CD4-positive, alpha-beta T cell treated with Interleukin-17A for 4 hours (primary cell): ENCODE data around the gene HK2.
A peak's percentile ranks its signal among the peaks of the same experiment; 100 is the strongest.
"Not testable (repeated sequence)": the region's sequence is repeated elsewhere in the genome, so short reads cannot be mapped to it uniquely, and the experiment has no call there.

Experiments used
- DNase-seq: peaks from one replicate; pipeline ENCODE4 v3.0.0-alpha.2; 2020; ENCODE audit warnings: mixed read lengths

Gene HK2

DNA sequence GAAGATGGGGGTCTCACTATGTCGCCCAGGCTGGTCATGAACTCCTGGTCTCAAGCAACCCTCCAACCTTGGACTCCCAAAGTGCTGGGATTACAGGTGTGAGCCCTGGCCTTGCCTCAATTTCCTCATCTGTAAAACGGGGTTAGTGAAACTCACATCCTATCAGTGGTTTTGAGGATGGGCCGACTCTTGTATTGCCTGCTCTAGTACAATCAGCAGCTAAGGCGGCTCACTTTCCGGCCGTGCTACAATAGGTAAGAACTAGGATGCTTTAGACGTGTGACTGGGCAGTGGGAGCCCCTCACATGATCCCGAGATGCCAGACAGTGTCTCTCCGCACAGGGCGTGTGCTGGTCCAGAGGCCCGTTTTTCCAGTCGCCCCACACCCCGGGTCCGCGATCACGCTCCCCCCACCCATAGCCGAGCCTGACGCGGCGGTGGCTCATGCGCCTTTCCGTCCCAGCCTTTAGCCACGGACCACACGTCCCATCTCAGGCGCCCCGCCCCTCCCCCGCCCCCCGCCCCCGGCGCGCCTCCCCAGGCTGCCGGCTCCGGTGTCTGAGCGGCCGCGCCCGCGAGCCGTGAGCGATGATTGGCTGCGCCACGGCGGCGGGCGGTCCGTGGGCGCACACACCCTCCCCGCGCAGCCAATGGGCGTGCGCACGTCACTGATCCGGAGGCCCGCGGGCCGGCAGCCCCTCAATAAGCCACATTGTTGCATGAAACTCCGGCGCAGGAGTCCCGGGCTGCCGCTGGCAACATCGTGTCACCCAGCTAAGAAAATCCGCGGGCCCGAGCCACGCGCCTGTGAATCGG, at the start of gene HK2:
Gene HK2 (plus strand): TSS at position 710 of the 816 bp plus-strand sequence. CDS start 454 bp downstream, outside the sequence.
- peak; percentile 88 for DNase-seq

DNA sequence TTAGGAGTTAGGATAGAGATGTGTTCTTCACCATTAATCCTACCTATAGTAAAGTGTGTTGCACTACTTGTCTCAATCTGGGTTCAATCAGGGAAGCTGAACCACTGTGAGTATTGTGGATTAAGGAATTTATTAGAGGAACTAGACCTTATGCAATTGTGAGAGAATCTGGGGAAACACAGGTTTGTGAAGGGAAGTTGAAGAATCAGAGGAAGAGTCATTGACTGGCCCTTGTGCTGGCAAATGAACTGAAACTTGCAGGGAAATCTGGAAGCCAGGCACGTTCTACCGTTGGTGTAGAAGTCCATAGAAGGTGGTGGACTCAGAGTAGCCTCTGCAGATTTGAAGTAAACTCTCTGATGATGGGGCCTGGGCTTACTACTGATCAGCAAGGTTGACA, 44.7 kb upstream of the HK2 start:
- DNase-seq = no peak

DNA sequence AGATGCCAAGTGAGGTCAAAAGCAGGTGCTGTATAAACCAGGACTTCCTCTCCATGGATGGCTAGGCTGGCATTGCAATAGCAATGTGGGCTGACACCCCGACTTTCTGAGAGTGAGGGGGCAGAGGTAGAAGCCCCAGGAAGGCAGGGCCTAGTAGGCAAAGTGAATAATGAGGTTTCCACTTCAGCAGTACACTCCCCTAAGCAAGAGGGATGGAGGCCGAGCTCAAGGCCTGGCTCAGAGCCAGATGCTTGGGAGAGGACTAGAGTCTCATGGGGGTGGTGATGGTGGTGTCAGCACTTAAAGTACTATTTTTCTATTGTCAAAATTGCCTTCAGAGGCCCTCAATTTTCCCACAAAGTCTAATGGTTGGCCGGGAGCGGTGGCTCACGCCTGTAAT, 41.6 kb upstream of the HK2 start:
- no peak for DNase-seq

DNA sequence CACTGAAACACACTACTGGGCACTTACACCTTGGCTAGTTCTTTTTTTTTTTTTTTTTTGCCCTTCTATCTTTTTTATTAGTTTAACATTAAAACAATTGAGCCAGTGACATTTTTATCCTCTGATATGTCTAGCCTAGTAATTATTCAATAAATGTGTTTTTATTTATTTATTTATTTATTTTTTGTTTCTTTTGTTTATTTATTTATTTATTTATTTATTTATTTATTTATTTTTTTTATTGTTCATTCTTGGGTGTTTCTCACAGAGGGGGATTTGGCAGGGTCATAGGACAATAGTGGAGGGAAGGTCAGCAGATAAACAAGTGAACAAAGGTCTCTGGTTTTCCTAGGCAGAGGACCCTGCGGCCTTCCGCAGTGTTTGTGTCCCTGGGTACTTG, 39.0 kb upstream of the HK2 start:
- DNase-seq = not testable (repeated sequence)

DNA sequence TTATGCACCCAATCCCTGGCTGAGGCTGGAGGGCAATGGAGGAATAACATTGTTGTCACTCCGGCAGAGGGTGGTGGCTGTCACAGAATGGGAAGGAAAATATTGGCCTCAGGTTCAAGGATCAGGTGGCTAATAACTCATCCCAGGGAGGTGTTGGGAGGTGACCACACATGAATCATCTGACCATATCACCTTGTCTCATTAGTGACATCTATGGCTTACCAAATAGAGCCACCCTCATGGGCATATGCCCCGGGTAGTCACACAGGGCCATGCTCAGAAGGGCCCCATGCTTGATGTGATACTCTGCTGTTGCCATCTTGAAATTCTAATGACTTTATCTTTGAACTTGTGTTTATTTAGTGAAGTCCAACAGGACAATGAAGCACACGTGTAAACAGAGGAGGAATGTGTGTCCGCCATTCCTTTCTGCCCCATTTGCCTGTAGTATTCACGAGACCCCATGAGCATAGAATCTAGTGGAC, 27.5 kb upstream of the HK2 start:
- no peak for DNase-seq

DNA sequence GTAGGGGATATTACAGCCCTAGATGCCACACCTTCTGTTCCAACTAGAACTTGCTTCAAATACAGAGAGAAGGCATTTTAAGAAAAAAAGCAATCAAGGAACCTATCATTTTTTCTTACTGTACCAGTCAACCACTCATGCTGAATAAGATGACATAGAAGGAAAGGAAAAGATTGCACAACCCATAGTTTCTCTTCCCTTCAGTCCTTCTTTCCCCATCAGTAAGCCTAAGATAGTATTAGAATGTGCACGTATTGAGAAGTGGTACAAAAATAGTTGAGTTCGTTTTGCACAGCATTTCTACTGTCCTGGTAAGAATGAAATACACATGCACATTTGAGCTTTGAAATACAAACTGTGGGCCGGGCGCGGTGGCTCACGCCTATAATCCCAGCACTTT, 27.0 kb upstream of the HK2 start:
- no peak for DNase-seq

DNA sequence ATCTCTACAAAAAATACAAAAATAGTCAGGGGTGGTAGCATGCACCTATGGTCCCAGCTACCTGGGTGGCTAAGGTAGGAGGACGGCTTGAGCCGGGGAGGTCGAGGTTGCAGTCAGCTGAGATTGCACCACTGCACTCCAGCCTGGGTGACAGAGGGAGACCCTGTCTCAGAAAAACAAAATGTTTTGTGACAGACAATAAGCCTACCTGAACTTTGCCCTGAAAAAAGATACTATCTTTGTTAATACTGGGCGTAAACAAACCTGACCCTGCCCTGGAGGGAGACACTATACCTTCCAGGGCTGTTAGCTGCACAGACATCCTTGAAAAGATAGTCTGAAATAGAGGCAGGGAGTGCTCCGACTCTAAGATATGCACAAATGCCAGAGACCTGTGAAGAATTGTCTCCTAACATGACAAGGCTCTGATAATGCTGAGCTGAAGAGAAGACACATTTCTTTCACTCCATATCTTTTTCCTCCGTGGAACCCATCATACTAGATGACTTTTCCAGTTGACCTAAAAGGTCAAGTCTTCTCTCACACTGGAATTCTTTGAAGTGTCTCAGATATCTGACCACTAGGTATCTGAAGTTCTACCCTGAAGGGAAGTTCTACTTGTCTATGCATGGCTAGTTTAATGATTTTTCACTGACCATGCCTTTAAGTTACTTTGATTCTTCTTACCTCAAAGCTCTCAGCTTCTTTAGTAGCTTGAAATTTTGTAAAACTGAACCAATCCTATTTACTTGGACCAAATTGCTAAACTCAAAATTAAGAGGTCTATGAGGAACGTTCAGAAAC, 20.9 kb upstream of the HK2 start:
- no peak for DNase-seq

DNA sequence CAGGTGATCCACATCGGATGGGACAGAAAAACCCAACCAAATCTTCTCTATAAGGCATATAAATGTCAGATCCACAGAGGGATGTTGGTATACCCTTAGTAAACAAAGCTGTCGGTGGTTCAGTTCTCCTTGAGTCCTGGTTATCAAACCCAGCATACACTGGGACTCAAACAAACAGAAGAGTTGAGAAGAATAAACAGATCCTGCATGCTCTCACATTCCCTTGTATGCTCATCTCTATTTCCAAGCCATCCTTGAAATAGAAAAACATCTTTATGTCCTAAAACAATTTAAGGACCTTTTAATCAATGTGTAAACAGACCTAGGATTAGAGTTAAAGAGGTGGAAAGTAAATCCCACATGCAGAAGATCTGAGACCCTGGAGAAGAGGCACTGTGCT, 19.8 kb upstream of the HK2 start:
- DNase-seq = no peak

DNA sequence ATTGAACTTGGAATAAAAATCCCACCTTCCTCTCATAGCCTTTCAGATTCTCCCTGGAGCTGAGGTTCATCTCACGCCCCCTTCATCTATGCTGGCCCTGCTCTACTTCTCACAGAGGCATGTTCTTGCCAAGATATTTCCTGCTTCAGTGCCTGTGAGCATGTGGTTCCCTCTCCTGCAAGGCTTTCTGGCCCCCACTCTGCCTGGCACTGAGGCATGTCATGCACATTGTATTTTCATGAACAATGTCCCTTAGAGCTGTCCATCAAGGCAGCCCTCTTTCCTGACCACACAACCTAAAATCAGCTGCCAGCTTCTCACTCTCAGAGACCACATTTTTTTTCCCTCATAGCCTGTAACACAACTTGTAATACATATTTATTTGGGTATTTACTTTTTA, 18.0 kb upstream of the HK2 start:
- no peak for DNase-seq

DNA sequence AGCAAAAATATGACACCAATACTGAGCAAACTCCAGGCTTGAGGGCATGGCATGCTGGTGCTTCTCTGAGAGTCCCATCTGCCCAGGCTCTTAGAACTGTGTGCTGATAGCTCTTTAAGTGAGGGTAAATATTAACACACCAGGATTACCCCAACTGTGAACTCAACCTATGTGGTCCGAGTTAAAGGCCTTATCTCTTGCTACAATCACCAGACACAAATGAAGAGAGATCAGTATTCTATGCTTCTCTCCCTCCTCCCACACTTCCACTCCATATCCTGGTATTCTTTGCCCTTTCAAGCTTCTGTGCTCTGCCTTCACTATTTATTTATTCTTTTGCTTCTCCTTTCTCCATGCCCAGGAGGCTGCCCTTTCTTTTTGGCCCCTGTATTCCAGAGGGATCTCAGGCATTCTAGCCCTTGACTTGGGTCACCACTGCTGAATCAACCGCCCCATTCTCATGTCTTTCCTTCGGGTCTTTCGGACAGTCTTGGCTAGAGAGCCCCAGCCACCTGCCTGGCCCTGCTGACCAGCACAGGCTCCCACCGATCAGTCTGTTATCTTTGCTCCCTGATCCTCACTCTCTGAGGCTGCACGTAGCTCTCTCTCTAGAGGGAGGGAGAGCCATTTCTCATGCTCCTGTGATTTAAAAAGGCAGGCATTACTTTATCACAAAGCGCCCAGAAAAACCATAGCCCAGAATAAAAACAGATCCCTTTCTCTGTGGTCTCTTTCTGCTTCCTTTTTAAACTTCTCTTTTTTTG, 17.2 kb upstream of the HK2 start:
- no peak for DNase-seq

DNA sequence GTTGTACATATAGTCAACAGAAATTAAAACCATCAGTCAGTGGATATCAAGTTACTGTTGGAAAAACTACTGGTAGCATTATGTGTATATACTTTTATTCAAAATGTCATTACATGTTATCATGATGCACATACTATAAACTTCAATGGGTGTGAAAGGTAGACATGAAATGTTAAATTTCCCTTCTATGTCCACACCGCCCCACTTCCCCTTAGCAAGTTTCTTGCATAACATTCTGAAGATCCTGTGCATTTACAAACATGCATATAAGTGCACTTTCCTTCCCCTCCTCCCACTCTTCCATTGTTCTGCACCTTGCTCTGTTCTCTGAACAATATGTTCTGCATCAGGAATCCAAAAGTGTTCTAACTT, 16.6 kb upstream of the HK2 start:
- no peak for DNase-seq

DNA sequence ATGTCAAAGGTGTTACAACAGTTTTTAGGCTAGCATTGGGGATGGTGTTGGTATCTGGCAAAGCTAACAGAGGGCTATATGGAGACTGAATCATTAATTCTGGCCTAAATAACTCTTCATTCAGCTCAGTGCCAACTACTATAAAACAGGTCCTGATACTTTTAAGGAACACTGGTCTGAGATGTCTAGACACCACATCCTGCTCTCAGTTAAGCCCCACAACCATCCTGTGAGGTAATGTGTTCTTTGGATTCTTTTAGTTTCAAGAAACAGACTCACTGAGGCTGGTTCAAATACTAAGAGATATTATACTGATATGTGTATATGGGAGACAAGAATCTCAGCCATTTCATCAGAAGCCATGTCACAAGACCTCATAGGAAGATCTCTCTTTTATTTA, 14.2 kb upstream of the HK2 start:
- no peak for DNase-seq

DNA sequence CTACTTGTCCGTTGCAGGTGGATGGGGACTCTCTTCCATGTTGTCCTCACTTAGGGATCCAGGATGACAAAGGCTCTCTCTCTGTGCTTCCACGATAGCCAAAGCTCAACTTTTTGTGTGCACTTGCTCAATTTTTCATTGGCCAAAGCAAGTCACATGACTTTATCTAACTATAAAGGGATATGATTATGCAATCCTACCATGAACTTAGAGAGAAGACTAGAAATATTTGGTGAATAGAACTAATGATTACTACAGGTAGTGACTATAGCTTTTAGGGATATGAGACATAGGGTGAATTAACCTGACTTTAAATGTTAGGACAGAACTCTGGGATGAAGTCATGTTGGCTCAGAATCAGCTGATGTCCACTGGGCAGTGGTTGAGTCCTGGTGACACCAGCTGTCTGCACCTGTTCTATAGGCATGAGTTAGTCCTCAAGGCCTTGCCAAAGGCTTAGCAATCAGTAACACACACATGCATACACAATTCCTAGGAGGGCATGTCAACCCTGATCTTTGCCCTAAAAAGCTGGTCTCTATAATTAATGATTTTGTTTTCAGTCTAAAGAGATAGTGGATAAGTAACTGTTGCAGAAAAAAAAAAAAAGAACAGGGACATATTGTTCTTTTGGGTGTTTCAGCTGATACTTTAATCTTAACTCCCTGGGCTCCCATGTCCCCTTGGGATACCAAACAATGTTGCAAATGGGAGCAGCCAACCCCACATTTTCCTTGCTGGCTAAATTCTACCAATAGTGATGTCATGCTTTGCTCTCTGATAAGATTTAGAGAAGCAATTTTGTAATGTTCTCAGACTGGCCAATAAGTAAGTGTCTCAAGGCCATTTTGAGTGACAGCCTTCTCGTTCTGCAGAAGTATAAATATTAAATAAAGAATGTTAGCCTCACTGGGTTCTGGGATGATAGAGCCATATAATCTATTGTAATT, 12.5 kb upstream of the HK2 start:
- DNase-seq = no peak

DNA sequence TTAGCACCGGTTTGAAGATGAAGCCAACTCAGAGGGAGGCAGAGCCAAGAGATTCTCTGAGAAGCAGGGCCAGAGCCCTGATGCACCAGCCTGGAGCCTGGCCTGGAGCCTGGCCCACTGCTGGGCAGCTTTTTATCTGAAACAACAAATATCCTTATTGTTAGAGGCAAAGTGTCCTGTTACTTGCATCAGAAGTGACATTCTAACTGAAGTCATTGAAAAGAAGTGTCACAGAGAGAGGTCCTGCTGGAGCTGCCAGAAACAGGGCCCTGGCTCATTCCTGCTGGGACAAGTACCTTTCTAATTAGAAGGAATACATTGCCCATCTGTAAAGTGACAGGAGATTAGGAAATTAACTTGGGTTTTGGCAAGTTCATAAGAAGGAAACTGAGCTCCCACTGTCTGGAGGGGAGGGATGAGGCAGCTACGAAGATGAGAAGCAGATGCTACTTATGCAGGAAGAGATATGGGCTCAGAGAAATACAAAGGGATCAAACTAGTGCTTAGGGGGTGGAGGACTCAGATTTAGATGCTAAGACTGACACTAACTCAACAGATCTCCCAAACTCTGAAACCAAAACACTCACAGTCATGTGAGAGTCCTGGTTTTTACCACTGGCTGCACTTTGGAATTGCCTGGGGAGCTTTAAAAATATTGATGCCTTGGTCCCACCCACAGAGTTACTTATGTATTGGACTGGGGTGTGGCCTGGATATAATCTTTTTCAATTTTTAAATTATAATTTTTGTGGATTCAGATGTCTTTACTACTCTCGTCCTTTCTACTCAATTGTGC, 11.0 kb upstream of the HK2 start:
- no peak for DNase-seq

DNA sequence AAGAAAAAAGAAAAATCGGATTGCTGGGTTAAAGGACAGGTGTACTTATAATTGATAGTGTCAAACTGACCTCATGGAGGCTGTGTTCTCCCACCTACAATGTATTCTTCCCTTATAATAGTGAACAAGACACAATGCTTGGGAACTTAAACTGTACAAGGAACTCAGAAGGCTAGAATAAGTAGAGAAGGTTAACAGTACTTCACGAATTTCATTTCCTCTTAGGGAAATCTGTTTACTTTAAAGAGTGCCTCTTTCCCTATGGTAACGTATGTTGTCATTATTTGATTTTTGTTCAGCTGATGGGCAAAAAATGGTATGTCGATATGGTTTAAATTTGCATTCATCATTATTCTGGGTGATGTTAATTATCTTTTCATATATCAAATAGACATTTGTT, 9.2 kb upstream of the HK2 start:
- DNase-seq = no peak

DNA sequence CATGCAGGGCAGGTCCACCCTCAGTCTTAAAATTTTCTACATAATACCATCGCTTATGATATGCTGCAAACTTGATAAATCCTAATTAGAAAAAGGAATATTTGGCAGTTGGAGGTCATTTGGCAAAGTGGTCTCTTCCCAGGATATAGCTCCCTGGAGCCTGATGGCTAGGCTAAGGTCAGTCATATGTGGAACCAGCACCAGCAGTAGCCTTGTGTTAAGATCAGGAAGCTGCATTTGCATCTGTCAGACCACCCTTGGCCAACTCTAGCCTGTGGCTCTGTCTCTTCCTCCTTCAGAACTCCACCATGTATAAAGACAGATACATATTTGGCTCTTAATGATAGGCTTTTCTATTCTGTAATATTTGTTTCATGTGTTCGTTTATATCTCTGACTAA, 5.4 kb upstream of the HK2 start:
- no peak for DNase-seq

DNA sequence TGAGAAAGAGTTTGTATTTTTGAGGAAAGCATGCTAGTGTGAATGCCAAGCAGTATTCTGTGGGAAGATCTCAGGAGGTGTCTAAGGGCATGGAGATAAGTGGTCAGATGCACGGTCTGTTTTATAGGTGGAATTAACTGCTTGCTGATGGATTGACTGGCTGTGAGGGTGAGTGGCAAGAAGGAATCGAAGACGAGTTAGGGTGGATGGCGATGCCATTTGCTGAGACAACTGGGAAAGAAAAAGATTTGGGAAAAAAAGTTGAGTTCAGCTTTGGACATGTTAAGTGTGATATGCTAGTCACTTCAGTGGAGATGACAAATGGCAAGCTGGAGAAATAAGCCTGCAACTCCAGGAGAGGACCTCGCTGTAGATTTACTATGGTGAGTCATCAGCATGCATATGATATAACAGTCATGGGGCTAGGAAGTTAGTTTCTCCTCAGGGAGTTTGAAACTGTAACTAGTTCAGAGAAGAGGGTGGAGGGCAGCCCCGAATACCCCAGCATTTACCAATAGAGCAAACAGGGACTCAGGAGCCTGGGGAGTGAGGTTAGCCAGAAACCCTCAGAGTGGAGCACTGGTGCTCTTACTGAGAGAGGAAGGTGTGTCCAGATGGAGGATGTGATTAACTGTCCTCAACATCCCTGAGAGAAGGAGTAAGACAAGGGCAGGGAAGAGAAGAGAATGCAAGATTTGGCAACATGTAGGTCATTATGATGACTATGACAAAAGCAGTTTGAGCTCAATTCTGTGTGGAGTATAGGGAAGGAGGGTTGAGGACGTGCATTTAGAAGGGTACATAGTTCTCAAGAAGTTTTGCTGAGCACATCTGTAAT, 2.0 kb upstream of the HK2 start:
- DNase-seq = no peak

DNA sequence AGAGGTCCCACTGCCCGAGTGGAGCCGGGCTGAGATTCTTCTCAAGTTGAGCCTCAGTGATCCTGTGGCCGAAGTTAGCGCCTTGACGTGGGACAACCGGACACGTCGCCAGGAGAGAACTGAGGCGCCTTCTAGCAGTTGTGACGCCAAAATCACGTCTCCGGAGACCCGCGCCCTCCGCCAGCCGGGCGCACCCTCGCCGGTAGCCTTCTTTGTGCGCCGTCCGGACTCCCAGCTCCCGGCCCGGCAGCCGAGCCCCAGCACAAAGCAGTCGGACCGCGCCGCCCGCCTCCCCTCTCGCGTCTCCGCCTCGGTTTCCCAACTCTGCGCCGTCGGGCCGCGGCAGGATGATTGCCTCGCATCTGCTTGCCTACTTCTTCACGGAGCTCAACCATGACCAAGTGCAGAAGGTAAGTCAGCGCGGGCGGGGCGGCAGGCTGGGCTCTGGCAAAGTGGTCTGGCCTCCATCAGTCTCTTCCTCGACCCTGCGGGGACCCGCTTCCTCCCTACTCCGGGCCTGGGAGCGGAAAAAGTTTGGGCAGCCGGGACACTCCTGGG, 386 bp downstream of the HK2 start:
- peak; percentile 39 for DNase-seq

DNA sequence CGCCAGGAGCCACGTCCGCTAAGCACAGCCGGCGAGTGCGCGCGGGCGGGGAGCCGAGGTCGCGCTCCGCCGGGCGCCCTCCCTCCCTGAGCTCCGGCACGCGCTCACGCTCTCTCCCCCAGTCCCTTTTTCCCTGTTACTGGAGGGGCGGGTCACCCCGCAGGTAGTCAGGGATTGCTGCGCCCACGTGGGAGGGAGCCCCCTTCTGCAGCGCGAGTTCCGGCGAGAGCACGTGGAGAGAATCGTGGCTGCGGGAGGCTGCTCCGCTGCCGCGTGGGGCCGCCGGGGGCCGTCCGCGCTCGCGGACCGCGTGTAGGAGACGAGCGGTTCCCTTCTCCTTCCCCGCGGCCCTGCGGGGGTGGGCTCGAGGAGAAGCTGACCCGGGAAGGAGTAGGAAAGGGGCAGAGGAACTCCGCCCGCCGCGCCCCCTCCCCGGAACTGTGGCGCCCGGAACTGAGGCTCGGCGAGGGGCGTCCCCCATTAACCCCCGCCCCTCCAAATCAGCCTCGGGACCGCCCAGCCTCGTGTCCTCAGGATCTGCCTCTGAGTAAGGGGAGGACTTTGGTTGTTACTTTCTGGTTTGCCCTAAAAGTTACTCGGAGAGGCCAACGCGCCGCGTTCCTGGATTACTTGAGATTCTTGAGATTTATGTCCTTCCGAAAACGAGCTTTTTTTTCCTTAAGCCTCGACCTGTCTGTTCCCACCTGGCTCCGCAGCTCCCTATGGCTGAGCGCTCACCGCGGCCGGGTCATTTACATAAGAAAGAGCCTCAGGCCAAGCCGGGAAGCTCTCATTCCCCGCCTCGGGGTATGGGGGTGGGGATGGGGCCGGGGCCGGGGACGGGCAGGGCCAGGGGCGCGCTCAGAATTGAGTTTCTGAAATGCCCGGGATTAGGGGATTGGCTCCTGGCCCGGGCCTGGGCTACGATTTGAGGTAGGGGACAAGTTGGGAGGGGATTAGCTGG, 1.1 kb downstream of the HK2 start:
- DNase-seq = peak; percentile 71
